ENCODE measurements around the gene APBB2. TPM values are rescaled to one million over a fixed set of nuclear protein-coding genes. Genes with fewer than 3 reads are reported as not detected.

Gene APBB2
- total and polyA plus RNA-seq, 2 of the 8 experiments (the other 6 are each of a cell fraction or from before 2014, with no cell fraction given), result 58.7 to 59.4 TPM

DNA sequence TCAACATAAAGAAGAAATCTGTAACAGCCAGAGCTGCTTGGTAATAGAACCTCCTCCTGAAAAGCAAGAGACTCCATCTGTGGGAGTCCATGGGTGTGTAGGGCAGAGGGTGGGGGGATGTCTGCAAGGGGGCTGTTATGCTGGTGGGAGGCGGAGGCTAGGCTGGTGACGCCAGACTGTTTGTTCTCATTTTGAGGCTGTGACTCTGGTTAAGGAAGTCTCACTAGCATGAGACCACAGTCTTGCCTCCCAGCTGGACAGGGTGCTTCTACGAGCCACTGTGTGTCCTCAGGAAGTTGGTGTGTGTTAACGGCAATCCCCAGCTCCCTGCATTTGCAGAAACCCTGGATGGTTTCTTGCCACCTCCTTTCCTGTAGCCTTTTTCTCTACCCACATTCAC, 384.8 kb downstream of the APBB2 start (continued):
- TF ChIP-seq RAD21 (IDR thresholded peaks at IDR 0.05 in 1 of 2, conservative IDR thresholded peaks at IDR 0.05 in 1 of 2; ENCODE audit: low read depth in 2 of 2, low read length in 2 of 2), result no peak

All from H1 (cell line).